K562 (cell line): ENCODE data around the gene SPOCD1. TPM values are rescaled to one million over a fixed set of nuclear protein-coding genes. Genes with fewer than 3 reads are reported as not detected.

Experiments used
- ATAC-seq: fragments of 200-7000 bp; cut with Tn5 transposase; 3 replicates; pipeline ENCODE4 v1.9.1; 2020; ENCODE audit warnings: moderate library complexity
- BruUV-seq: library from RNA; stranded (reverse); fragments of 400-500 nt; replicated peaks from 2 replicates; lab custom pipeline; 2021; lab: Mats Ljungman, UMichigan
- CTCF ChIA-PET: fragments of 300-600 bp; formaldehyde crosslinking; extraction: SDS; loops from one replicate; lab custom pipeline; 2021; ENCODE audit warnings: low intra/inter-chr PET ratio; lab: Yijun Ruan, JAX
- POLR2A ChIA-PET: fragments of 300-600, 350-650 bp; sonication (Branson Sonifier 250); formaldehyde crosslinking; extraction: SDS; loops from one replicate; lab custom pipeline; 2021; ENCODE audit warnings: antibody characterized with exemption, inconsistent platforms; lab: Yijun Ruan, JAX
- DNase-seq, 4 experiments: peaks; one replicate each; pipeline versions ENCODE4 v3.0.0 to v3.0.0-alpha.2; 2011 to 2018; ENCODE audit warnings: low spot score in 3 of 4, mixed read lengths in 3 of 4; ENCODE audit errors: extremely low read depth in 1 of 4
- FAIRE-seq: peaks from 2 replicates; lab custom pipeline; 2011; peaks lifted over from hg19 to GRCh38; lab: Jason Lieb, UNC
- H2AFZ ChIP-seq: 2 replicates; pipeline ENCODE4 v1.6.0; 2011; ENCODE audit warnings: low read depth, low read length, control low read depth, inconsistent platforms
- H3K27ac ChIP-seq: fragments of 200-600 bp; 3 replicates; pipeline ENCODE4 v1.8.0; 2011; ENCODE audit warnings: low read depth, mild to moderate bottlenecking, control low read depth, inconsistent platforms, low read length, moderate library complexity, mixed read lengths; ENCODE audit errors: extremely low read depth
- H3K27me3 ChIP-seq, 2 experiments: fragments of 300-600 bp in 1 of 2; 2 replicates in 1 of 2; 3 replicates in 1 of 2; pipeline versions ENCODE4 v1.6.0 to v1.8.0; 2011; ENCODE audit warnings: inconsistent platforms in 2 of 2, low read length in 2 of 2, mild to moderate bottlenecking in 1 of 2, mixed read lengths in 1 of 2, moderate library complexity in 1 of 2; ENCODE audit not compliant: control insufficient read depth in 2 of 2, insufficient read depth in 2 of 2
- H3K36me3 ChIP-seq: fragments of 300-600 bp; 3 replicates; pipeline ENCODE4 v1.8.0; 2011; ENCODE audit warnings: mild to moderate bottlenecking, low read length, inconsistent platforms; ENCODE audit not compliant: control insufficient read depth, insufficient read depth
- H3K4me1 ChIP-seq, 2 experiments: fragments of 200-600 bp in 1 of 2; replicated peaks in 1 of 2; 2 replicates in 1 of 2; 3 replicates in 1 of 2; pipeline versions ENCODE4 v1.5.1 to v1.8.0; 2011; ENCODE audit warnings: inconsistent platforms in 2 of 2, low read length in 2 of 2, mild to moderate bottlenecking in 1 of 2, mixed read lengths in 1 of 2, moderate library complexity in 1 of 2; ENCODE audit not compliant: control insufficient read depth in 2 of 2, insufficient read depth in 2 of 2
- H3K4me2 ChIP-seq: 2 replicates; pipeline ENCODE4 v1.6.1; 2011; ENCODE audit warnings: low read length, control low read depth, inconsistent platforms, mixed read lengths; ENCODE audit not compliant: insufficient read depth
- H3K4me3 ChIP-seq: fragments of 200-600 bp; sonication (generic), shearing (Covaris generic); 2 replicates; pipeline ENCODE4 v1.5.1; 2016; ENCODE audit warnings: control low read depth, inconsistent platforms
- H3K79me2 ChIP-seq: fragments of 200-600 bp; 3 replicates; pipeline ENCODE4 v1.8.0; 2011; ENCODE audit warnings: low read length, inconsistent platforms; ENCODE audit not compliant: control insufficient read depth, insufficient read depth
- H3K9ac ChIP-seq, 2 experiments: 2 replicates each; pipeline versions ENCODE4 v1.6.0 to v1.6.1; 2011; ENCODE audit warnings: low read depth in 2 of 2, low read length in 2 of 2, control low read depth in 1 of 2, inconsistent platforms in 1 of 2, mild to moderate bottlenecking in 1 of 2, mixed read lengths in 1 of 2; ENCODE audit not compliant: insufficient read depth in 1 of 2
- H3K9me1 ChIP-seq: one replicate; pipeline ENCODE4 v1.6.0; 2011; ENCODE audit warnings: inconsistent platforms, mild to moderate bottlenecking, low read length, moderate library complexity; ENCODE audit not compliant: control insufficient read depth, insufficient read depth
- H3K9me3 ChIP-seq: replicated peaks from 2 replicates; pipeline ENCODE4 v1.5.1; 2011; ENCODE audit warnings: low read depth, low read length, inconsistent platforms; ENCODE audit not compliant: control insufficient read depth, insufficient read depth
- H4K20me1 ChIP-seq: replicated peaks from 2 replicates; pipeline ENCODE4 v1.6.1; 2011; ENCODE audit warnings: low read length, inconsistent platforms, mixed read lengths; ENCODE audit not compliant: control insufficient read depth, insufficient read depth
- CHD1 ChIP-seq: fragments of 200-600 bp; sonication (generic); IDR thresholded peaks from one replicate; pipeline ENCODE4 v1.6.1; 2012; ENCODE audit warnings: mild to moderate bottlenecking, moderate library complexity, low read length, inconsistent platforms
- GATA2 ChIP-seq: sonication (generic); formaldehyde crosslinking; IDR thresholded peaks from 2 replicates; pipeline ENCODE4 v1.4.0; 2020; ENCODE audit warnings: mild to moderate bottlenecking, missing genetic modification reagents
- KDM2B ChIP-seq: fragments of 250-450 bp; sonication (Bioruptor Pico); IDR thresholded peaks from 2 replicates; pipeline ENCODE4 v1.8.0; 2021; ENCODE audit warnings: mild to moderate bottlenecking, moderate library complexity
- L3MBTL2 ChIP-seq: fragments of 450-650 bp; IDR thresholded peaks from 2 replicates; pipeline ENCODE4 v1.6.1; 2016; ENCODE audit warnings: mild to moderate bottlenecking, moderate library complexity
- PHF8 ChIP-seq: fragments of 200-600 bp; sonication (generic); IDR thresholded peaks from 2 replicates; pipeline ENCODE4 v1.6.1; 2012; ENCODE audit warnings: mixed run types, mild to moderate bottlenecking, inconsistent platforms, low read length, moderate library complexity, borderline replicate concordance
- YY1 ChIP-seq, 3 experiments: IDR thresholded peaks; 2 replicates each; pipeline ENCODE4 v1.6.1; 2011; ENCODE audit warnings: low read length in 2 of 3, mild to moderate bottlenecking in 2 of 3, moderate library complexity in 2 of 3, borderline replicate concordance in 1 of 3, control low read depth in 1 of 3, low read depth in 1 of 3; ENCODE audit not compliant: insufficient read depth in 3 of 3, insufficient replicate concordance in 2 of 3, control insufficient read depth in 1 of 3, insufficient read length in 1 of 3; ENCODE audit errors: extremely low read depth in 1 of 3
- ZBTB7A ChIP-seq: IDR thresholded peaks from 2 replicates; pipeline ENCODE4 v1.6.1; 2011; ENCODE audit warnings: low read depth, mild to moderate bottlenecking, low read length, moderate library complexity, borderline replicate concordance; ENCODE audit not compliant: control insufficient read depth
- WGBS: fragments of 100-300 bp; shearing (Covaris generic); methylation state at CpG from one replicate; pipeline ENCODE4 v1.1.6; 2016; ENCODE audit warnings: low coverage, mixed read lengths; ENCODE audit not compliant: insufficient coverage; ENCODE audit errors: missing lambda C conversion rate; 5-methylcytosine and 5-hydroxymethylcytosine counted together
- in situ Hi-C: fragments of 300-500 bp; cut with MboI; formaldehyde crosslinking; loops from 4 replicates; pipeline ENCODE4 v1.15.0; 2018; ENCODE audit warnings: inconsistent platforms, mixed read lengths
- intact Hi-C: fragments of 100-400 bp; cut with micrococcal nuclease; formaldehyde crosslinking; loops from 2 replicates; pipeline ENCODE4 v1.14.2; 2022
- polyA plus RNA-seq, 8 experiments: library from polyadenylated mRNA; depleted of rRNA in 4 of 8; stranded (reverse) in 5 of 8; unstranded in 3 of 8; fragments of >200 nt; fragmentation: Nextera tagmentation in 2 of 8; fragmentation: Illumina TruSeq in 1 of 8; extraction: Ambion mirVana in 2 of 8; extraction: Trizol in 1 of 8; gene quantifications; 2 replicates each; pipeline versions ENCODE4 v1.2.1 to v1.2.3, GENCODE V29; 2011 to 2014; ENCODE audit warnings: inconsistent platforms in 1 of 8, missing spikeins in 1 of 8
- total RNA-seq, 7 experiments: library from RNA; depleted of rRNA in 6 of 7; stranded (reverse); fragments of >200 nt in 6 of 7; fragmentation: Illumina TruSeq in 2 of 7; extraction: Trizol in 2 of 7; gene quantifications; 2 replicates each; pipeline versions ENCODE4 v1.2.1 to v1.2.3, GENCODE V29; 2011 to 2021; ENCODE audit warnings: low replicate concordance in 1 of 7

The SPOCD1 gene
- total and polyA plus RNA-seq, 9 of the 15 experiments (the other 6 are each of a cell fraction or from before 2014, with no cell fraction given): 0.03 to 0.71 (median 0.26) TPM; not detected in 1

- no peak for TF ChIP-seq YY1 (IDR thresholded peaks at IDR 0.05; ENCODE audit: borderline replicate concordance in 1 of 3, control insufficient read depth in 1 of 3, extremely low read depth in 1 of 3, insufficient read depth in 3 of 3, insufficient read length in 1 of 3, insufficient replicate concordance in 2 of 3, low read depth in 1 of 3, low read length in 2 of 3)
- peak; percentile 45 for TF ChIP-seq CHD1
These were observed 51.3 kb downstream of the SPOCD1 start, which contains the start of gene ADGRB2 (continued) for GRCh38 chr1:31764312-31765040.

DNA sequence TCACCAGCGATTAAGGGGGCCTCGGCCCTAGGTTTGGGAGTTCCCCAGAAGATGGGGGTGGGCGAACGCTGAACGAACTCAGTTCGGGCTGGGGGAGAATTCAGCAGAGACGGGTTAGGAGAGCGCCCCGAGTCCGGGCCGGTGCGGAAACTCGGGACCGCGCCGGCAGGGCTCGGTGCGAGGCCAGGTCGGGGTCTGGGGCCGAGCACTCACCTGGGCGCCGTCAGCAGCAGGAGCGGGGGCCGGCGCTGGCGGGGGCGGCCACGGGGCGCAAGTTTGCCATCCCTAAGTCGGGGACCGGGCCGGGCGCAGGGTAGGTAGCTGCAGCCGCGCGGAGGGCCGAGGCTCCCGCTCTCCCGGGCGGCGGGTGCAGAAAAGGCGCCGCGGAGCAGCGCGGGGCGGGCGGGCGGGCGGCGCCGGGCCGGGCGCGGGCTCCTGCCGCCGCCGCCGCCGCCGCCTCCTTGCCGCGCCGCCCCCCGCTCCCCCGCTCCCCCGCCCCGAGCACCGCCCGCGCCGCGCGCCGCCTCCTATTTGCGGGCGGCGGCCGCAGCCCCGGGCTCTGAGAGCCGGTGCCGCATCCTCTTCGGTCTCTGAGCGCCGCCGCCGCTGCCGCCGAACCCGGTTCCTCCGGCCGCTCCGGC lies 52.0 kb downstream of the SPOCD1 start:
- CTCF ChIA-PET: interaction anchor here (0.6 to 1.1 kb wide), 3 partner anchors 26 to 303 kb away, joined by 4 to 5 read pairs (median 4); no protein-coding TSS in a partner anchor
- TF ChIP-seq L3MBTL2 (peak; percentile 12; the same call in 1 of the 2 replicates), PHF8 (peak; percentile 20; the same call in 1 of the 2 replicates), ZBTB7A (peak; percentile 54; the same call in 1 of the 2 replicates), GATA2 (CRISPR knock-in tag) (no peak), KDM2B (0 out of 2 replicates have a peak, but pooled peaks have one; percentile 26)
- TF ChIP-seq, all 486 proteins: peak for 4
- Histone ChIP-seq H3K9me1 (no peaks in the 10 kb centered on the region), H3K9ac (peak overlapping the region in 1 of 2 experiments; percentile 47; a peak in 1 of 4 replicates), H3K9me3 (no peaks in the 10 kb centered on the region), H4K20me1 (peaks cover 47% of the 10 kb centered on the region), H2AFZ (peak overlapping the region; percentile 58; the same call in 1 of the 2 replicates), H3K4me1 (peaks cover 13 to 31% of the 10 kb centered on the region in 2 experiments), H3K4me3 (peak overlapping the region; percentile 36), H3K27ac (no peak overlapping the region), H3K36me3 (no peaks in the 10 kb centered on the region), H3K4me2 (peak overlapping the region; percentile 22; the same call in 1 of the 2 replicates), H3K79me2 (no peaks in the 10 kb centered on the region), H3K27me3 (peaks cover 47 to 76% of the 10 kb centered on the region in 2 experiments)
- in situ Hi-C loops: no loop called here
- under 1% methylated on average over 45 of the region's 93 CpGs for WGBS
- ATAC-seq (no peak), DNase-seq (no peak), FAIRE-seq (no peak)
- no TSS peak for BruUV-seq
- intact Hi-C loops: no loop called here
- POLR2A ChIA-PET: no interaction called here
